ENCODE results near the gene ITGB6. TPM values are rescaled to one million over a fixed set of nuclear protein-coding genes. Genes with fewer than 3 reads are reported as not detected.

Gene ITGB6
- polyA plus RNA-seq, 3 donors, result 10.7 to 20.3 (median 19.6) TPM

DNA sequence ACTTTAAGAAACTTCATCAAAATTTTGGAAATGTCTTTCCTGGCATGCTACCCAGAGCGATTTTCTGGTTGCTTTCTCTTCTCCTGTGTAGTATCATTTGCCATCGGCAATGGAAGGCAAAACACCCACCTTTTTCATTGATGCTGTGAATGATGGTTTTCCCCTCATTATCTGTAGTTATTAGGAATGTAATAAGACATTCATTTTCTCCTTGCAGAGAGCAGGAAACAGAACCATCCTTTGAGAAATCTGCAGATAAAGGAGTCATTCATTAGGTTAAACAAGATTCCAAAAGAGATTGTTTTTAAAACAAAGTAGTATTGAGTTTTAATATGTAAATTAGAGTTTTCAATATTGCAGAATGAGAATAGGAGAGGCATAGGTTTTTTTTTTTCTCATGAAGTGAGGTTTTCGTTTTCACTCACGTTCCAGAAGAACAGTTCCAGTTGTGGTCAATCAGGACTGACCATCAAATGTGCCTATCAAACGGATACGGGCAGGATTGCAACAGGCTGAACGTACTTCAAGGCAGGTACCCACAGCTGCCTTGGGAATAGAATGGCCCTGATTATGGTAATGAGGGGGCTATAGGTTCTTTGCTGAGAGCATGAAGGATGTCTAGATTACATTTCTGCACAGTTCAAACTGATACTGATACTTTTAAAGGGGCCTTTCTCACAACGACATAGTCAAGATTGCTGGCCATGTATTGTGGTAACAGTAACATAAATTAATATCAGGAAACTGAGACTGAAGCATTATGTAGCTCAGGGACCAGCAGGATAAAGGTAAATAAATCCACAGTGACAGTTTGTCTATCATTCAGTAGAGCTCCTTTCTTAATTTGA is 87.9 kb downstream of the ITGB6 start:
- no peak for DNase-seq (ENCODE audit: extremely low read depth in 1 of 11, low read depth in 9 of 11, low spot score in 4 of 11)

DNA sequence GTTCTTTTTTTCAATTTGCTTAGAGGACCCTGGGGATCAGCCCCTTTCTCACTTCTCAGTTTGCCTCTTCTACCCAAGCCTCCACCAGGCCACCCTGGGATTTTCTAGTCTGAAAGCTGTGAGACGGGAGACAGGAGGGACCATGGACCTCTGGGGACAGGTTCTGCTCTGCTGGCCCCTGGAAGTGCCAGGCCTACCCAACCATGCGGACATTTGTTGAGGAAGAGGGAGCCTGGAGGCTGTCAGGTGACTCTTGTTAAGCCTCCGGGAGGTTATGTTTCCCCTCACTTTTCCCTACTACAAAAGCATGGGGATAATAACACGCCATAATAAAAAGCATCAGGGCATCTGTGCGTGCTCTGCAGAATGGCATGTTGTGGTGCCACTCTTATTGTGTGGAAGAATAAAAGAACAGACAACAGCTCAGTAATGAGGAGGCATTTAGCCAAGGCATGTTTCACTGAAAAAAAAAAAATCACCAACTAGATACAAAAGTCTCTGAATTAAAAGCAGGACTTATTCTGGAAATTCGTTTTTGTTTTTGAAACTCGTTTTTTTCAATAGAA is 89.3 kb downstream of the ITGB6 start:
- no peak for DNase-seq (ENCODE audit: extremely low read depth in 1 of 11, low read depth in 9 of 11, low spot score in 4 of 11)

DNA sequence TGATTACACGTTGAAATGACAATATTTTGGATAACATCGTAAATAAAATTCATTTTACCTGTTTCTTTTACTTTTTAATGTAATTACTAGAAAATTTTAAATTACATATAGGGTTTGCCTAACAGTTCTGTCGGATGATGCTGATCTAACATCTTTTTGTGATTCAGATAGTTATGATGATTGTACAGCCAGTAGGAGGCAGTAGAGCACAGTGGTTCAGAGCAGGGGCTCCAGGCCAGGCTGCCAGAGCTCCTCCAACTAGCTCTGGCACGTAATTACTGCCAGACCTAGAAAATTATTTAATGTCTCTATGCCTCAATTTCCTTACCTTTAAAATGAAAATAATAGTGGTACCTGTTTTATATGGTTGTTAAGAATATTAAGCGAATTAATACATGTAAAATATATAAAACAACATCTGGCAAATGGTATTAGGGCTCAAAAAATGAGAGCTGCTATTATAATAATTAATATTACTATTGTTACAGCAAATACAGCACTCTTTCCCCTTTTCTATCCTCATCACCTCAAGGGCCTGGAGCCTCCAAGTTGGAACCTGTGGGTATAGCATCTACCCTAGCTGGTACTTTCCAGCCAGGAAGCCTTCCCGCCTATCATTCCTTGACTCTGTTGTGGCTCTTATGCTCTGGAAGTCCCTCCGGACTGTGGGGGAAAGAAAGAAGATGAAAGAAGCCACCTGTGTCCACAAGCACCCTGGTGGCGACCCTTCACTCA is 90.0 kb downstream of the ITGB6 start:
- peak; percentile 44 to 82 (median 67) for DNase-seq (ENCODE audit: extremely low read depth in 1 of 11, low read depth in 9 of 11, low spot score in 4 of 11)

DNA sequence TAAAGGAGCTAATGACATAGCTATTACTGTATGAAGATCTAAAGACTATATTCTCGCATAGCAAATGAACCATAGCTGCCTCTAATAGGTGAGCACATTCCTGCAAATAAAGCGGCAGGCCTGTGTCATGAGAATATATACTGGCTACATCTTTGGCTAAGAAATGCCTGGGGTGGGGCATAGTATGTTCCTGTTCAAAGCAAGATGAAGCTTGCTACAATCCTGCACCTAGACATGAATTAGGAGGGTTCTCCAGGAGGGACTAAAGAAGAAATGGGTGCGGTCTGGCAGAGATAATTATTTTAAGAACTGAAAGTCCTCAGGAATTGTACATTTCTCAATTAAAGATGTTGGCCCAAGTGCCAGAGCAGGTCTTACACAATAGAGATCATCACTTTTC is 90.8 kb downstream of the ITGB6 start:
- DNase-seq (ENCODE audit: extremely low read depth in 1 of 11, low read depth in 9 of 11, low spot score in 4 of 11), result no peak

DNA sequence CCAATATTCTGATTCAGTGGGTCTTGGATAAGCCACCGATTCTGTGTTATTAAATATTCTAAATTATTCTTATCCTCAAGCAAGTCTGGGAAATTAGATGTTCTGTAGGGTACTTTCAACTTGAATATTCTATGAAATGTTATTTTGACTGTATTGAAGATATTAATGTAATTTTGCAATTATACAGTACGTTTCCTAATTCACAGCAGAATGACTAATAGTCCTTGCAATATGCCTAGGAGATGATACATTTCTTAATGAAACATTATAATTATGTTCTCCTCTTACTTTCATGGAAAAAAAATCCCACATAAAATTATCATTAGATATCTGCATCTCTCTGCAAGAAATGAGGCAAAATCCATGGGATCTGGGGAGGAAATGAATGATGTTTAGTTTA is 91.4 kb downstream of the ITGB6 start:
- DNase-seq (ENCODE audit: extremely low read depth in 1 of 11, low read depth in 9 of 11, low spot score in 4 of 11), result no peak

DNA sequence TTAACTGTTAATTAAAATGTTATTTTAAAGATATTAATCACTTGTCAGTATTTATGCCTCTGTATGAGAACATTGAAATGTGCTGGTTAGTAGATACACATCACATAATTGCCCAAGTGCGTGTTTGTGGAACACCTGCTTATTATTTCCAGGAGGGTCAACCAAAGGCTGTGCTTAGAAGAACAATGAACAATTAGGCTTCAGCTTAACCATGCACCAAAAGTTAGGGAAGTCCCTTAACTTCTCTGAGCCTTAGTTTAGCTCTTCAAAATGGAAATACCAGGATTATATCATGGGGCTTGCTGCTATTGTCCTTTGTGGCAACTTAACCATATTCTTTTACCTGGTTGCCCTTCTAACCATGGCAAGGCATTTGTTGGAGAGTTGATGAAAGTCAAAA is 94.7 kb downstream of the ITGB6 start:
- no peak for DNase-seq (ENCODE audit: extremely low read depth in 1 of 11, low read depth in 9 of 11, low spot score in 4 of 11)

DNA sequence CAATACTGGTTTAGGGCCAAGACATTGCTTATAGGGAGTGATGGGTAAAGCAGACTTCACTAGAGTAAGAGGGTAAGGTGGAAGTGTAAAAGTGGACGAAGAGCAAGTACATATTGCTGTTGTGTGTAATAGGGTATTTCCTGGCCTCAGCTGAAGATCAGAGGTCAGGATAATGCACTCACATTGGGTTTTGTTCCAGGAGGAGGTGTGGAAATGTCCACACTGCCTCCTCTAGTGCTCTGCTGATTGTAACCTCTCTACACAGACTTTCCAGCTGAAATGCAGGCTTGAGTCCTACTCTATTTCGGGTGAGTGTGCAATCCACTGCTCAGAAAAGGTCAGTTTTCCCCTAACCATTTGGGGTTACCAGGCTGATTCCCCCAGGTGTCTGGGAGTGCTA is 96.0 kb downstream of the ITGB6 start:
- no peak for DNase-seq (ENCODE audit: extremely low read depth in 1 of 11, low read depth in 9 of 11, low spot score in 4 of 11)

DNA sequence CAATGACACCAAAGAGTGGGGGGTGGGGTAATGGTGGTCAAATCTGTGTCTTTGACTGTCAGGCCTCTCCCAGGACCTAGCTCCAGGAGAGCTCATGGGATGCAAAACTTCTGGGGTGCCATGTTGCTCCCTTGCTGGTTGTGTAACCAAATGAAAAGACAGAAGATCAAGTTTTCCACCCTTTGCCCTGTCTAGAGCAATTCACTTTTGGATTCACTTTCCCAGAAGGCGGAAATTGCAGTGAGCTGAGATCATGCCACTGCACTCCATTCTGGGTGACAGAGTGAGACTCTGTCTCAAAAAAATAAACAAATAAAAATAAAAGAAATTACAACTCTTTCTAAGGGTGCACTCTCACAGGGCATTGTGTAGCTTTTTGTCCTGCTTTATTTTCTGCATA is 102.7 kb downstream of the ITGB6 start:
- DNase-seq (ENCODE audit: extremely low read depth in 1 of 11, low read depth in 9 of 11, low spot score in 4 of 11), result no peak

DNA sequence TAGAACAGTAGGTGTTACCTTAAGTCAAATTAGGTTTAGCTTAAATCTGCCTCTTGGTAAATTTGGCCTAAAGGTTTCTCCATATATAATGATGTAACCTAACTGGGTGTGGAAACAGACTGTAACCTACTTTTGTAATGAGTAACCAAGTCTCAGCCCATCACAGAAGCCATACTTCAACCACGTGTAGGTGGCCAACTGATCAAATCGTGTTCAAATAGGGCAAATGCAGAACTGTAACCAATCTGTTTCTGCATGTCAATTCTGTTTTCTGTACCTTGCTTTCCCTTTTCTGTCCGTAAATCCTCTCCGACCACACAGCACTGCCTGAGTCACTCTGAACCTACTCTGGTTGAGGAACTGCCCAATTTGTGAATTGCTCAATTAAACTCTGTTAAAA is 103.7 kb downstream of the ITGB6 start:
- DNase-seq (ENCODE audit: extremely low read depth in 1 of 11, low read depth in 9 of 11, low spot score in 4 of 11), result no peak

DNA sequence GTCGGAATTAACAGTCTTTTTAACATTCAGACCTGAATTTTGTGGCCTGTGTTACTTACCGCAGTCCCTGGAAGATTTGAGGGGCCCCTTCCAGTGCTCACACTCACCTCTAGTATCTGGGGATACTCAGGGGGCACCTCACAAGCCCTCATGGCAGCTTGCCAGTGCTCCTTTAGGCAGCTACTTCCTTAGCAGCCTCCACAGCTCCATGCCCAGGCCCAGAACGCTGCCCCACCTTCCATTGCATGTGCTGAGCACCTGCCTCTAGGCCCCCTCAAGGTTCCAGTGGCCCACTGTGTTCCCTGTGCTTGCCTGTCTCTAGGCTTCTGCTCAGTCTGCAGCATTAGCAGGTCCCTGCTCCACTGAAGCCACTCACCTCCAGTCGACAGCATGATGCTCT is 107.6 kb downstream of the ITGB6 start:
- DNase-seq (ENCODE audit: extremely low read depth in 1 of 11, low read depth in 9 of 11, low spot score in 4 of 11), result no peak

DNA sequence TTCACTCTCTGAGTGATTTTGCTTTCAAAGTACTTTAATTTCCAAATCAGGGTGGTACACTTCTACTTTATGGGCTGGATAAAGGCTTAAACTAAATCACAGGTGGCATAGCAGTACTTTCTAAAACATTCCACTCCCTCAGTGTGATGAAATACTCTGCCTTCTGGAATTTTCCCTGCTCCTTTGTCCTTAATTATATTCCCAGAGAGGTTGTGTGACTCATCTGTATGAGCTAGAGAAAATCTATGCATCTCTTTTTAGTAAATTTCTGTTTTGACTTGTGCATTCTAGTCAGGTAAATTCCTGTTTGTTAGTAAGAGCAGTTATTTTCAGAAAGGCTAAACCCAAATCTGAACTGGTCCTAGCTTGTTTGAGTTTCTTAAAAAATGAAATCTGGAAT is 108.7 kb downstream of the ITGB6 start:
- DNase-seq (ENCODE audit: extremely low read depth in 1 of 11, low read depth in 9 of 11, low spot score in 4 of 11), result no peak

DNA sequence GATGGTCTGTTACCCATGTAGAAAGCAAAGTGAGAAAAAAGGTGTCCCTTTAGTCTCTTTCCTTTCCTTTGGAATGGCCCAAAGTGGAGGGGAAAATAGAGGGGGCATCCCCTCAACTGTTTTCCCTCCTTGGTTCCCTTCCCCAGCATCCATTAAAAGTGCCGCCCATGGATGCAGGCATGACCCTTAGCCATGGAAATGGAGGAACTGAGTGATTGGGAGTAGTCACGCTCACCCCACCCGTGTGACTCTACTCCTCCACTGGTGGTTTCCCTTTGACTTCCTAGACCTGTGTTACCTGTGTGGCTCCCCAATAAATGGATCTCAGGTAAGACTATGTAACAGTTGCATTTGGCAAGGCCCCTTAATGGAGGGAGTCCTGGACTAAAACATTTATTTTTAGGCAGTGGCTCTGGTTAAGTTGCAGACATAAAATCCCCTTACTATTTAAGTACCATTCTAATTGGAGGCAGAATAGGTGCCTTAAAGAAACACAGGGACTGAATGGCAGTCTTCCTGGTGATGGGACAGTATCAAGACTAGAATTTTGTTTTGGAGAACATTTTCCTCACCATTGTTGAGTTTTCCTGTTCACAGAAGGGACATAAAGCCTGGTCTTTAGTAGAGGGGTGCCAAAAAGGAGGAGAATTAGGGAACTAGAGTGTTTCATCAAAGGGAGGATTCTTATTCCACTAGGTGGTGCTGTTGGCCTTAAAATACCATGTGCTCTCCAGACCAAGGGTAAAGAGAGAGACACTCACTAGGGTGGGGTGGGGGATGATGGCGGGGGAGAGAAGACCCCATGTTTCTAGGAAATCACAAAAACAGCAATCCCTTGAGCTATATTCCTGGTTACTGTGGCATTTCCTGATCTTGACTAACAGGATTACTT is 112.0 kb downstream of the ITGB6 start:
- DNase-seq (ENCODE audit: extremely low read depth in 1 of 11, low read depth in 9 of 11, low spot score in 4 of 11), result no peak

DNA sequence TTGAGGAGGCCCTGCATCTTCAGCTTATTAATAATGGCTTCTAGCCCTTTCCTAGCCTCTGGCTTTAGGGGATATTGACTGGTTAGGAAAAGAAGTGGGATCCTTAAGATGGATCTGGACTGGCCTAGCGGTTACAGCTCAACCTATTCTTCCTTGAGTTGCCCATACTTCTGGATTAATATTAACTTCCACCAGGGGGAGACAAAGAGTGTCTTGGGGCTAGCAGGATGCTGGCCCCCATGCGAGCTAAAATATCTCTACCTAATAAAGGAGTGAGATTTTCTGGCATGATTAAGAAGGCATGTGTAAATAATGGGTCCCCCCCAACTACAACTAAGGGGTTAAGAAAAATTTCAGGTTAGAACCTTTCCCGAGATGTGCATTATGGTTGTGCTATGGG is 114.4 kb downstream of the ITGB6 start:
- DNase-seq (ENCODE audit: extremely low read depth in 1 of 11, low read depth in 9 of 11, low spot score in 4 of 11), result no peak

DNA sequence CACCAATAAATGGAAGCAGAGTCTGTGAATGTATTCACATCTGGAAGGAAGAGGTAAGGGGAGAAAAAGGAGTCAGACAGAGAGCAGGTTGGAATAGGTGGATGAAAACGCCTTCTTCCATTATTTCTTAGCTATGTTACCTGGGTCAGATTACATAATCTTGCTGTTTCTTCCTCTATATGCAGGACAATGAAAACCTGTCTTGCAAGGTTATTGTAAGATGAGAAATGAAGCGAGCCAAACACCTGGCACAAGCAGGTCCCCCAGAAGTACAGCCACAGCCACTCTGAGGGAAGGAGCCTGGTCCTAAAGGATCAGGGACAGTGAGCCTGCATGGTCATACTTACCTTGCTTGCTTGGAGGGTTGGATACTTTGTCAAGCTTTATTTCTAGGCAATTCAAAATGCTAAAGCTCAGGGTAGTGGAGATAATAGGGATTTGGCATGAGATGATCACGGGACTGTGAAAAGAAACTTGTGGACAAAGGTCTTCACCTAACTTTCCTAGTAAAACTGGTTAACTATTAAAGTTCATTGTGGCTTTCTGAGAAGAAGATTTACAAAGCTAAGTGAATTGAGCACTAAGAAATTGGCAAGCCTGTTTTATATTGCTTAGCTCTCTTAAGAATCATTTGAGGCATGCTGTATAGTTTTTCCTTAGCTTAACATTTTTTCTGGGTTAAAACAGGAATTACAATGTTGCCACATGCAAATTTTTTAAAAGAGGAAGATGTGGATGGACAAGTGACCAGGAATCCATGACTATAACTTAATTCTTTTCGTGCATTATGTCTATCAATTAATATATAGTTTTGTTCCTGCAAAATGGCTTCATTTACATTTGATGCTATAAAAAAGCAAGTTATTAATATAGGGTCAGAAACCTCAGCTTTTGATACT is 121.9 kb downstream of the ITGB6 start:
- no peak for DNase-seq (ENCODE audit: extremely low read depth in 1 of 11, low read depth in 9 of 11, low spot score in 4 of 11)

DNA sequence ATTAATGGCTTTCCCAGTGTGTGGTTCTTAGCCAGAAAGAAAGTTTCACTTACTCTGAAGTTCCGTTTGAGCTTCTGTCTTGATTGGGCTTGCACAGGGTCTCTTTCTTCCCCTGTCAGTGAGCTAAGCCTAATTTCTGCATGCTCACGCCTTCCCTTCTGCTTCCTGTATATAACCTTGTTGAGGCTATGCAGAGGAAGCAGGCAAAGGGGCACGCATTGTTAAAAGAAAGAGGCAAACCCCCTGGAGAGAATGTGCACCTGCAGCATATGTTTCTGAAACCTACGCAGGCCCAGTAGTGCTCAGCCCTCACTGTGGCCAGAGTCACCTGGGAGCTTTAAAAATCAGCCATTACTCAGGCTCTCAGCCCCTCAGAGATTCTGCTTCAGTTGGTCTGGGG is 123.2 kb downstream of the ITGB6 start:
- DNase-seq (ENCODE audit: extremely low read depth in 1 of 11, low read depth in 9 of 11, low spot score in 4 of 11), result no peak

DNA sequence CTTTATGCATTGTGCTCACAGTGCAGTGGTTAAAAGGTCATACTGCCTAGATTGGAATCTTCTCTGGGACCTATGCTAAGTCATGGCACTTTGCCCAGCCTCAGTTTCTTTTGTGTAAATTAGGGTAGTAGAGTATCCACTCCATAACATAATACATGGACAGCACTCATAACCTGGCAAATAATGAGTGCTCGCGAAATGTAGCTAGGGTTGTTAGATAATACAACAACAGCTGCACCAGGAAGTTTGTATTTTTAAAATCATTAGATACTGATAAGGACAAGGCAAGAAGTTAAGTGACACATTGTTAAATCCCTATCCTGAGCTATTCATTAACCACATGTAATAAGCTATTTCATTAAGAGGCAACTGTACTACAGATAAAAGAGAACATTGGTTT is 123.8 kb downstream of the ITGB6 start:
- no peak for DNase-seq (ENCODE audit: extremely low read depth in 1 of 11, low read depth in 9 of 11, low spot score in 4 of 11)

DNA sequence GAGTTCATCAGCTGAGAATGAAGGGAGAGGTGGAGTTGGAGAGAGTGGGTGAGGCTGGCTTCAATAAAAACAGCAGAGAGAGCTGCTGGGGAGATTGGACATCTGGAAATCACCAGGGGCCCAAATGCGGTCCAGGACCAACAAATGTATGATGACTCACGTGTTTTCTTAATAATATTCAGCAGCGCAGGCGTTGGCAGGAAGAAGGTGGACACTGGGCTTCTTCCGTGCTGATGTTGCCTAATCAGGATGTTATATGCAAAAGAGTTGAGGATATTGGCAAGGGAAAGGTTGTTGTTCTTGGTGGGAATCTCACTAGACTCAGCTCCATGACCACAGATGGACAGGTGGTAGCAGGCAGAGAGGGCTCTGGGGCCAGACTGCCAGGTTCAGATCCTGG is 124.9 kb downstream of the ITGB6 start:
- no peak for DNase-seq (ENCODE audit: extremely low read depth in 1 of 11, low read depth in 9 of 11, low spot score in 4 of 11)

DNA sequence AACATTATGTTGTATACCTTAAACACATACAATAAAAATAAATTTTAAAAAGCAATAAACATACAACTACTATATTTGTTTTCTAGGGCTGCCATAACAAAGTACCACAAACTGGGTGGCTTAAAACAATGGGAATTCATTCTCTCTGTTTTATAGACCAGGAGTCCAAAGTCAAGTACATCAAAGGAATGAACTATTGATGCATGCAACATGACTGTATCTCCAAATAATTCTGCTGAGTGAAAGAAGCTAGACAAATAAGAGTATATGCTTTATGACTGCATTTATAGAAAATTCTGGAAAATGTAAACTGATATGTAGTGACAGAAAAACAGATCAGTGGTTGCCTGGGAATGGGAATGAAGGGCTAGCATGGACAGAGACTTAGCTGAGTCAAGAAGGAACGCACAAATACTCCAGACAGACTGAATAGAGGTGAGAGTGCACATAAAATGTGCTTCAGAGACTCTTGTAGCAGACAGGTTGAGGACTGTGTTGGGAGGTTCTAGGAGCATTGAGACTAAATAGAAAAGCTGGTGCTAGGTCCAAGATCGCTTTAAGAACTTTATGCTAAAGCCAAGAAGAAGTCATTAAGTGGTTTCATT is 126.7 kb downstream of the ITGB6 start:
- DNase-seq (ENCODE audit: extremely low read depth in 1 of 11, low read depth in 9 of 11, low spot score in 4 of 11), result no peak
